Stimulated activated CD8-positive, alpha-beta memory T cell treated with anti-CD3 and anti-CD28 coated beads, Interleukin-12 subunit alpha, Interleukin-12 subunit beta, amount 100 ng/mL, for 24 hours (primary cell): ENCODE results near the gene KRT36.

Experiments used
- DNase-seq: peaks from one replicate; pipeline ENCODE4 v3.0.0-alpha.2; 2020; ENCODE audit errors: extremely low read depth

KRT36 gene

DNA sequence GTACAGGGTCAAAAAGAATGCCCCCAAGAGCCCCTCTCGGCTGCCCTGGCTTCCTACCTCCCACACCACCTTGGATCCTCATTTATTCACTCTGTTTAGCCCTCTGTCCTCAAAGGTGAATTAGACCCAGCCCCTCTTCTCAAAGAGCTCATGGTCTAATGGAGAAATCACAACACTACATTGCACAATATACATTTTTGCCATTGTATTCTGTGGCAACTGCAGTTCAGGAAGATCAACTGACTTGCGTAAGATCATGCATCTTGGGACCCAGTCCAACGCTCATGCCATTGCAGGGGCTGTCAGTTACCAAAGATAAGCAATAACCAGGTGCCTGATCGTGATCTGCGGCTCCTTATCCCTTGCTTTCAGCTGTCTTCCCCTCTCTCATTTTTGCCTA lies 50.3 kb downstream of the KRT36 start:
- no peak for DNase-seq

DNA sequence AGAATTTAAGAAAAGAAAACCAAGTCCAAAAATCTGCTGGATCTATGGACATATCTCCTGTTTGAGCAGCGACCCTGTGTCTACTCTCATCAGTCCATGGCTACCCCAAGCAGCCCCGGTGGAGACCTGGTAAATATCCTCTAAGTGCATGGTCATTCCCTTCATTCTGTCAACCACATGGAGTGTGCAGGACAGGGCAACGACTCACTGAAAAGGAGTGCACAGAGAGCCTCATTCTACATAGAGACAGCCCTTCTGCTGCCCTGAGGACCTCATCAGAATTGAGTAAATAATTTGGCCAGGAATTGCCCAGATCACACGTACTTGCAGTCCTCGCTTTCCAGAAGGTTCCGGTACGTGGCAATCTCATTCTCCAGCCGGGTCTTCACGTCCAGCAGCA lies 51.9 kb downstream of the KRT36 start:
- DNase-seq = no peak

DNA sequence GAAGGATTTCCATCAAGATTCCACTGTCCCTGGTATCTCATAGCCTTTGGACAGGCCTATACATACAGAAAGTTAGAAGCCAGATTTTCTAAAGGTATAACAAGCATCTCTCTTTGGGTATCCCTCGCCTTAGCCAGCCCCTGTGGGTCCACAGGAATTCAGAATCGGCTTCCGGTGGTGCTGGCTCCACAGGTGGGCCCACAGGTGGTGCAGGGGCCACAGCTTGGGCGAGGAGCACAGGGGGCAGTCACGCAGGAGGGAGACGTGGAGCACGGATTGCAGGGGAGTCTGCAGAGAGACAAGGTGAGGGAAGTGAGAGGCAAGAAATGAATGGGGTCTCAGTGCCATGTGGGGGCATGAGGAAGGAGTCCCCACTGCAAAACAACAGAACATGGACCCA lies 52.5 kb downstream of the KRT36 start:
- no peak for DNase-seq
